Large intestine (tissue), 12 donors: Measurements from ENCODE around the gene TMEM45B. TPM values are rescaled to one million over a fixed set of nuclear protein-coding genes. Genes with fewer than 3 reads are reported as not detected.
A peak's percentile ranks its signal among the peaks of the same experiment; 100 is the strongest.
"Not testable (repeated sequence)": the region's sequence is repeated elsewhere in the genome, so short reads cannot be mapped to it uniquely, and the experiment has no call there.

Source experiments
- DNase-seq, 2 donors: peaks; one replicate each; pipeline versions ENCODE4 v3.0.0 to v3.0.0-alpha.2; 2013
- H3K27ac ChIP-seq: one replicate; pipeline ENCODE4 v1.5.1; 2013; ENCODE audit warnings: low read length
- H3K27me3 ChIP-seq: 2 replicates; pipeline ENCODE4 v1.6.1; 2013; ENCODE audit warnings: low read length; ENCODE audit not compliant: control insufficient read depth, insufficient read depth
- H3K36me3 ChIP-seq: 2 replicates; pipeline ENCODE4 v1.6.1; 2013; ENCODE audit warnings: low read length; ENCODE audit not compliant: control insufficient read depth, insufficient read depth
- H3K4me1 ChIP-seq: one replicate; pipeline ENCODE4 v1.6.1; 2013; ENCODE audit warnings: low read length; ENCODE audit not compliant: control insufficient read depth, insufficient read depth
- H3K4me3 ChIP-seq: one replicate; pipeline ENCODE4 v1.5.1; 2013; ENCODE audit warnings: low read length
- H3K9me3 ChIP-seq: one replicate; pipeline ENCODE4 v1.6.1; 2013; ENCODE audit warnings: mild to moderate bottlenecking, low read depth, low read length, moderate library complexity; ENCODE audit not compliant: control insufficient read depth
- WGBS: methylation state at CpG from one replicate; pipeline ENCODE4 v1.1.5; 2013; ENCODE audit warnings: low lambda C conversion rate; ENCODE audit not compliant: insufficient coverage; 5-methylcytosine and 5-hydroxymethylcytosine counted together
- long read RNA-seq, 11 donors: transcript quantifications; one replicate each; lab custom pipeline, GENCODE V29; 2026
- polyA plus RNA-seq: library from polyadenylated mRNA; unstranded; fragments of 120-200 nt; gene quantifications from one replicate; pipeline ENCODE4 v1.2.1, GENCODE V29; 2013

The TMEM45B gene
- polyA plus RNA-seq, result 247 TPM
- long read RNA-seq, donor 1, transcript TMEM45B-201 (6 exons, 2,234 nt), result major isoform, 48 of 107 reads
- long read RNA-seq, donor 1, partial matches to known transcripts, result 47 of 107 reads
- long read RNA-seq, donor 1, other reads (novel, unspliced or antisense), result 12 of 107 reads
- long read RNA-seq, donor 2, transcript TMEM45B-201 (6 exons, 2,234 nt), result major isoform, 120 of 224 reads
- long read RNA-seq, donor 2, partial matches to known transcripts, result 78 of 224 reads
- long read RNA-seq, donor 2, other reads (novel, unspliced or antisense), result 23 of 224 reads
- long read RNA-seq, donor 3, result 0 reads
- long read RNA-seq, donor 4, transcript TMEM45B-201 (6 exons, 2,234 nt), result major isoform, 19 of 19 reads
- long read RNA-seq, donor 4, partial matches to known transcripts, result 0 of 19 reads
- long read RNA-seq, donor 4, other reads (novel, unspliced or antisense), result 0 of 19 reads
- long read RNA-seq, donor 5, transcript TMEM45B-201 (6 exons, 2,234 nt), result major isoform, 47 of 68 reads
- long read RNA-seq, donor 5, partial matches to known transcripts, result 12 of 68 reads
- long read RNA-seq, donor 5, other reads (novel, unspliced or antisense), result 7 of 68 reads
- long read RNA-seq, donor 6, transcript TMEM45B-201 (6 exons, 2,234 nt), result major isoform, 97 of 175 reads
- long read RNA-seq, donor 6, partial matches to known transcripts, result 57 of 175 reads
- long read RNA-seq, donor 6, other reads (novel, unspliced or antisense), result 21 of 175 reads
- long read RNA-seq, donor 7, transcript TMEM45B-201 (6 exons, 2,234 nt), result major isoform, 29 of 29 reads
- long read RNA-seq, donor 7, partial matches to known transcripts, result 0 of 29 reads
- long read RNA-seq, donor 7, other reads (novel, unspliced or antisense), result 0 of 29 reads
- long read RNA-seq, donor 8, transcript TMEM45B-201 (6 exons, 2,234 nt), result major isoform, 133 of 248 reads
- long read RNA-seq, donor 8, transcript TMEM45B-205 (2 exons, 515 nt), result minor isoform, 5 of 248 reads
- long read RNA-seq, donor 8, partial matches to known transcripts, result 76 of 248 reads
- long read RNA-seq, donor 8, other reads (novel, unspliced or antisense), result 32 of 248 reads
- long read RNA-seq, donor 9, transcript TMEM45B-201 (6 exons, 2,234 nt), result major isoform, 85 of 157 reads
- long read RNA-seq, donor 9, partial matches to known transcripts, result 48 of 157 reads
- long read RNA-seq, donor 9, other reads (novel, unspliced or antisense), result 21 of 157 reads
- long read RNA-seq, donor 10, transcript TMEM45B-201 (6 exons, 2,234 nt), result major isoform, 103 of 175 reads
- long read RNA-seq, donor 10, partial matches to known transcripts, result 36 of 175 reads
- long read RNA-seq, donor 10, other reads (novel, unspliced or antisense), result 33 of 175 reads
- long read RNA-seq, donor 11, transcript TMEM45B-201 (6 exons, 2,234 nt), result major isoform, 76 of 126 reads
- long read RNA-seq, donor 11, partial matches to known transcripts, result 43 of 126 reads
- long read RNA-seq, donor 11, other reads (novel, unspliced or antisense), result 7 of 126 reads

DNA sequence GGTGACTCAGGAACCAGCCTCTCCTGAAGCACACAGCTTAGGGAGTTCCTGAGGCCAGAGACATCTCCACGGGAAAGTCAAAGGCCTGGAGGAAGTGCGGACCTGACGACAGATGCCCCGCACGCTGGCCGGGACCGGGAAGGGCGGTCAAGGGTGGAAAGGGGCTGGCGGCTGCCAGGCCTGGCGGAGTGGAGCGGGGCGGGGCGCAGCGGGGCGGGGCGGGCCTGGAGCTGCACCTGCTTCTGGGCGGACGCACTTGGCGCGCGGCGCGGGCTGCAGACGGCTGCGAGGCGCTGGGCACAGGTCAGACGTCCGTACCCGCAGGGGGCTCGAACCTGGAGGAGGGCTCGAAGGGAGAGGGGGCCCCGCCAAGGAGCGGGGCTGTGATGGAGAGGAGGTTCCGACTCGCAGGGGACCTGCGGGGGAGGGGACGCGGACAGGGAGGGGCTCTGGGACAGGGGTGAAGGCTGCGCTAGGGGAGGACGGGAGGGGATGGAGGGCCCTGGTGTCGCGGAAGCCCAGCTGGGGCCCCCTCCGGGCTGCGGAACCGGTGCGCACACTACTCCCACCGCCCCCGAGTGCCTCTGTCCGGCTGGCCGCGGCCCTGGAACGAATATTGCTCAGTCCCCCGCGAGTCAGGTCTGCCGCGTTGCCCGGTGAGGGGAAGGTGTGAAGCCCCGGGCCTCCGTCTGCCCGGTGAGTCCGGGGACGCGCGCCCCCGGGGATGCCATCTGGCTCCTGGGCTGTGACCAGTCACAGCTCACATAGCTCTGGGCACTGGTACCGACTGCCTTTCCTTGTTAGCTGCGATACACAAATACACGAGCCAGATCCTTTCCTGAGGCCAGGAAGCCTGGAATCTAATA lies at the start of gene TMEM45B:
Gene TMEM45B, plus strand, starts transcription at position 253 of the 866 bp plus-strand sequence. CDS start 36,635 bp downstream, outside the sequence.
- Histone ChIP-seq H3K9me3 (peaks cover 6% of the 10 kb centered on the region), H3K4me1 (peaks cover 19% of the 10 kb centered on the region), H3K36me3 (no peaks in the 10 kb centered on the region), H3K27ac (peak within 1 kb of the TSS; percentile 99), H3K27me3 (peaks cover 3% of the 10 kb centered on the region), H3K4me3 (peak within 1 kb of the TSS; percentile 97)
- peak; percentile 72 to 90 for DNase-seq
- WGBS, result no CpG with 5 or more reads among the region's 68 CpGs

- DNase-seq, result peak in 1 of 2 donors; percentile 47
- H3K4me3 ChIP-seq, result no peak overlapping the region
- no peak overlapping the region for H3K27ac ChIP-seq
- H3K27me3 ChIP-seq, result no peaks in the 10 kb centered on the region
- H3K4me1 ChIP-seq, result peaks cover 9% of the 10 kb centered on the region
- no peaks in the 10 kb centered on the region for H3K36me3 ChIP-seq
- no peaks in the 10 kb centered on the region for H3K9me3 ChIP-seq
- WGBS, result 17% methylated on average over 1 of the region's 7 CpGs
Observed at GRCh38 chr11:129766898-129767604, 48.6 kb upstream of the TMEM45B start.

GRCh38 chr11:129767827-129768226 lies 47.8 kb upstream of the TMEM45B start:
- Histone ChIP-seq H3K9me3 (no peaks in the 10 kb centered on the region), H3K4me1 (peaks cover 9% of the 10 kb centered on the region), H3K36me3 (no peaks in the 10 kb centered on the region), H3K27ac (peak overlapping the region; percentile 76), H3K4me3 (no peak overlapping the region), H3K27me3 (no peaks in the 10 kb centered on the region)
- 69% methylated on average over 2 of the region's 4 CpGs for WGBS
- no peak for DNase-seq

- H3K9me3 ChIP-seq, result peaks cover 3% of the 10 kb centered on the region
Observed at GRCh38 chr11:129768356-129768755, 47.3 kb upstream of the TMEM45B start.

DNA sequence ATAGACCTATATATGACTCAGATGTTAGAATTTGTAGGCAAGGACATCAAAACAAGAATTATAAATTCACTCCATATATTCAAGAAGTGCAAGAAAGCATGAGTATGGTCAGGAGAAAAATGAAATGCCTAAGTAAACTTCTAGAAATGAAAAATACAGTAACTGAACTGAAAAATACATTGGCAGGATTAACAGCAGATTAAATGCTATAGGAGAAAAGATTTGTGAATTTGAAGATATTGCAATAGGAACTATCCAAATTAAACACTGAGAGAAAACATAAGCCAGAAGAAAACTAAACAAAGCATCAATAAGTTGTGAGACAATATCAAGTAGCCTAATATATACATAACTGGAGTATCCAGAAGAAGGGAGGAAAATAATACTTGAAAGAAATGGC lies 46.6 kb upstream of the TMEM45B start:
- Histone ChIP-seq H3K27ac (peak overlapping the region; percentile 76), H3K9me3 (peaks cover 8% of the 10 kb centered on the region), H3K27me3 (no peaks in the 10 kb centered on the region), H3K4me1 (peaks cover 9% of the 10 kb centered on the region), H3K4me3 (no peak overlapping the region), H3K36me3 (no peaks in the 10 kb centered on the region)
- no peak for DNase-seq

More at GRCh38 chr11:129768356-129768755, 47.3 kb upstream of the TMEM45B start:
- no CpG with 5 or more reads among the region's 1 CpG for WGBS
- H3K27ac ChIP-seq, result peak overlapping the region; percentile 76
- H3K4me1 ChIP-seq, result peaks cover 9% of the 10 kb centered on the region
- no peaks in the 10 kb centered on the region for H3K27me3 ChIP-seq
- no peak overlapping the region for H3K4me3 ChIP-seq
- peak; percentile 58 to 74 for DNase-seq
- H3K36me3 ChIP-seq, result no peaks in the 10 kb centered on the region

DNA sequence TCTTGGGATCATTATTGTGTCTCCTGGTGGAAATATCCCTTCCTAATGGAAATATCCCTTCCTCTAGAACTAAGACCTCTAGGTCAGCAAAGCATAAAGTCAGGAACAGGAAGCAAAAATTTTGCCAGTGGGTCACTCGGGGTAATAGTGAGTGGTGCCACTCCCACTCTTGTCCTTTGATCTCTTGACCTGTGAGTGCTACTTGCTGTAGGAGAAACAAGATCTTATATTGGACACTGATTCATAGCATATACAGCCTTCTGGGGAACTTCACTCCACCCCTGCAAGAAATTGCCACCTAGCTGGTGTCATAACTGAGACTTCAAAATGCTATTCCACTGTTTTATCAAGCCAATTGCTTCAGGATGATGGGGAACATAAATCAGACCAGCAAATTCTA lies 44.7 kb upstream of the TMEM45B start:
- no CpG with 5 or more reads among the region's 1 CpG for WGBS
- Histone ChIP-seq H3K36me3 (no peaks in the 10 kb centered on the region), H3K9me3 (peaks cover 8% of the 10 kb centered on the region), H3K4me1 (peaks cover 9% of the 10 kb centered on the region), H3K27me3 (no peaks in the 10 kb centered on the region), H3K27ac (no peak overlapping the region), H3K4me3 (no peak overlapping the region)
- peak in 1 of 2 donors; percentile 11 for DNase-seq

DNA sequence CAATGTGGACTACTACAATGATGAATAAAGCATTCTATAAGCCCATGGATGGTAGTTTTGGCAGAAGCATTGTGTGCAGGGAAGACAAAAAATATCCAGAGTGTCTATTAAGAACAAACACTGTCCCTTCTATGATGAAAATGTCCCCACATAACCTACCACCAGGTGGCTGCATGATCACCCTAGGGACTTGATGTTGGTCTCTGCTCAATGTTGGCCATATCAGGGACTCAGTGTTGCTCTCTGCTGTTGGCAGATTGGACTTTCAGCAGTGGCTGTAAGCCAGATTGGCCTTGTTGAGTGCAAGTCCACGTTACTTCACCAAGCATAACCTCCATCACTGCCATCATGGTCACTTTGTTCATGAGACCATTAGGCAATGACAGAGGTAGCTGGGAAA lies 44.2 kb upstream of the TMEM45B start:
- not testable (repeated sequence) for H3K27ac ChIP-seq, H3K4me1 ChIP-seq, DNase-seq, H3K36me3 ChIP-seq, H3K4me3 ChIP-seq, H3K9me3 ChIP-seq, H3K27me3 ChIP-seq
- no CpG with 5 or more reads among the region's 1 CpG for whole genome bisulfite sequencing

- peak in 1 of 2 donors; percentile 45 for DNase-seq
Observed at GRCh38 chr11:129778877-129779276, 36.8 kb upstream of the TMEM45B start.

DNA sequence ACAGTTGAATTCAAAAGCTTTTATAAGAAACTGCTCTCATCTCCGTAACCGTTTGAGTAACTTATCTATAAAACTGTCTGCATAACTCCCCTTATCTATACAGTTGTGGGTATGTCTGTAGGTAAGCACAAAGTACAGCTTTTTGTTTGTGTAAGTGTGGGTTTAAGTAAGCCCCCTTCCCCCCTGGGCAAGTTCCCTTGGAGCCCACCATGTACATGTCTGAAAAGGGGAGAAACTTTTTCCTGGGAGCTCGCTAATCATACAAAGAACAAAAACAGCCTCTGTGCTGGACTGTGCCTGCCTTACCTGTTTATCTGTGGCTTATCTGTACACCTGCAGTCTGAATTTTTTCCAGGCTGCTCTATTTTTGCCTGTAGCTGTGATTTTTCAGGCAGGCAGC lies 36.3 kb upstream of the TMEM45B start:
- Histone ChIP-seq H3K27ac (peak overlapping the region; percentile 80), H3K9me3 (no peaks in the 10 kb centered on the region), H3K4me3 (peak overlapping the region; percentile 14), H3K27me3 (no peaks in the 10 kb centered on the region), H3K4me1 (peaks cover 24% of the 10 kb centered on the region), H3K36me3 (no peaks in the 10 kb centered on the region)
- WGBS, result no CpG with 5 or more reads among the region's 3 CpGs
- DNase-seq, result peak in 1 of 2 donors; percentile 72

More at GRCh38 chr11:129778877-129779276, 36.8 kb upstream of the TMEM45B start:
- Histone ChIP-seq H3K9me3 (peaks cover under 1% of the 10 kb centered on the region), H3K27ac (peak overlapping the region; percentile 80), H3K36me3 (no peaks in the 10 kb centered on the region), H3K27me3 (no peaks in the 10 kb centered on the region), H3K4me3 (peak overlapping the region; percentile 14), H3K4me1 (peaks cover 24% of the 10 kb centered on the region)
- 60% methylated on average over 1 of the region's 5 CpGs for WGBS
